Renal cortex interstitium (tissue), 11 donors: Measurements from ENCODE around the gene FAM118B. TPM values are rescaled to one million over a fixed set of nuclear protein-coding genes. Genes with fewer than 3 reads are reported as not detected.

Experiments used
- DNase-seq, 11 donors: peaks; one replicate each; pipeline ENCODE4 v3.0.0-alpha.2; 2013; ENCODE audit warnings: low read depth in 9 of 11, low spot score in 4 of 11; ENCODE audit errors: extremely low read depth in 1 of 11
- polyA plus RNA-seq, 3 donors: library from polyadenylated mRNA; unstranded; fragments of 120-200 nt; gene quantifications; one replicate each; pipeline ENCODE4 v1.2.1, GENCODE V29; 2013; ENCODE audit not compliant: insufficient read length in 3 of 3

FAM118B gene
- polyA plus RNA-seq, 3 donors: 26.1 to 31.6 (median 27.7) TPM

DNA sequence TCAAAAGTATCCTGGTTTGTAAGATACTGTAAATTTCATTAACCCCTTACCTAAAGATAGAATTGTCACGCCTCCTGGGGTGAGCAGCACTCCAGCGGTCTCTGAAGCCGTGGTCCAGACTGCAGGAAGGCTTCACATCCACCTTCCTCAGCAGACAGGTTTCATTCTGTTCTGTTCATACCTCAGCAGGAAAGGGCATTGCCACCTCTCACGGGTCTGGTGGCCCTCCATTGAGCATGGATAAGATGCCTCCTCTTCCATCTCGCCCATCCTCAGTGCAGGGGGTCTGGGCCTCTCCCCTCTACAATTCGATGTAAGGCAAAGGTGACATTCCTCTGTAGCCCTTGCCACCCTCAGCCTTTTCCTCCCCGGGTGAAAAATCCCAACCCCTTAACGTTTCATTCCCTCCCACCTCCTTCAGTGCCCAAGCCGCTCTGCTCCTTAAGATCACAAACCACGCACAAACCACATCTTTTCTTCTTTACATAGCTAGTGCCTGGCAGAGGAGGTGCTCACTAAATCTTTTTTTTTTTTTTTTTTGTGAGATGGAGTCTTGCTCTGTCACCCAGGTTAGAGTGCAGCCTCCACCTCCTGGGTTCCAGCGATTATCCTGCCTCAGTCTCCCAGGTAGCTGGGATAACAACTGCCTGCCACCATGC is 28.7 kb upstream of the FAM118B start:
- no peak for DNase-seq

DNA sequence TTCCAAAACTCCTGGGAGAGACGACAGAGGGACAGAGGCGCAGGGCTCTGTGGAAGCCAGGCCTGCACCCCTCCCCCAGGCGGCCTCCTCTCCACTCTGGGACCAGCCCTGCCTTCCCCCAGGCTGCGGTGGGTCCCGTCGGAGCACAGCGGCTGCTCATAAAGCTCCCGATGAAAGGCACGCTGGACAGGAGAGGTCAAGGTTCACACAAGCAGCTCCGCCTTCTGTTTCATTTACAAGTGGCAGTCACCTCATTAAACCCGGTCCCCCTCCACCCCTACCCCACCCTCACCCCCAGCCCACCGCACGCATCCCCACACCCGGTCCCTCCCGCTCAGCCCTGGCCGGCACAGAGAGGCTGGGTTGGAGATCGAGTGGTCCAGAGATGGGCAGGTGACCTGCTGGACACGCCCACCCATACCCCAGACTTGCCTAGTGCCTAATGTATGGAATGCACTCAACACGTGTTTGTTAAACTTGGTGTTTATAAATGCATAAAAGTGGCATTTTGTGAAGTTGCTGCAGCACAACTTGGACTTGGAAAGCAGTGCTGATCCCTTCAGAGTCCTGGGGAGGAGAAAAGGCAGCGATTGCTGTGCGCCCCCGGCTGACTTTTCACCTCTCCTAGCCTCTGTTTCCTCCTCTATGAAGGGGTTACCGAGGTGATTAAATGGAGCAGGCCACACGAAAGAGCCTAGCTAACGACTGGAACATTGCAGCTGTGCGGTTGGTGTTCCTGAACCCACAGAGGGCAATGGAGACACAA is 26.1 kb upstream of the FAM118B start:
- DNase-seq: peak in 1 of 11 donors; percentile 27

DNA sequence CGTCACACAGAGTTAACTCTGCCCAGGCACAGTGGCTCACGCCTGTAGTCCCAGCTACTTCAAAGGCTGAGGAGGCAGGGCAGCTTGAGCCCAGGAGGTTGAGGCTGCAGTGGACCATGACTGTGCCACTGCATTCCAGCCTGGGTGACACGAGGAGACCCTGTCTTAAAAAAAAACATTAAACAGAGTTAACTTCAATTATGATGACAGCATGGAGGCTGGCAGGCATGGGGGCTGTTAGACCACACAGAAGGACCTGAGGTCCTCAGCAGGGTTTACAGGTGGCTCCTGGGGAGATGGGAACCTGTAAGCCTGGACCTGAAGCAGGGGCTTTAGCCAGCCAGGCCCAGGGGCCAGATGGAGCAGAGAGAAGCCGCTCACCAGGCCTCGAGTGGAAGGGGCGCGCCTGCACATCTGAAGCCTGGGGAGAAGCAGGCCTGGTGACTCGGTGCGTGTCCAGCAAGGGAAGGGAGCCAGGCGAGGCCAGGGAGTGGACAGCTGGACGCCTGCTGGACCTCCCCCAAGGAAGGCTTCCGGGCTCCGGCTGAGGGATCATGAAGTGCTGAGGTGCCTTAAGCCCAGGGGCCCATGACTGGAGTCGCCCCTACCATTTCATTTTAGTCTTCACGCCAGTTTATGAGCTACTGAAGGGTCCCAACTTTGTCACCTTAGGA is 25.4 kb upstream of the FAM118B start:
- peak in 3 of 11 donors; percentile 34 to 57 (median 49) for DNase-seq

DNA sequence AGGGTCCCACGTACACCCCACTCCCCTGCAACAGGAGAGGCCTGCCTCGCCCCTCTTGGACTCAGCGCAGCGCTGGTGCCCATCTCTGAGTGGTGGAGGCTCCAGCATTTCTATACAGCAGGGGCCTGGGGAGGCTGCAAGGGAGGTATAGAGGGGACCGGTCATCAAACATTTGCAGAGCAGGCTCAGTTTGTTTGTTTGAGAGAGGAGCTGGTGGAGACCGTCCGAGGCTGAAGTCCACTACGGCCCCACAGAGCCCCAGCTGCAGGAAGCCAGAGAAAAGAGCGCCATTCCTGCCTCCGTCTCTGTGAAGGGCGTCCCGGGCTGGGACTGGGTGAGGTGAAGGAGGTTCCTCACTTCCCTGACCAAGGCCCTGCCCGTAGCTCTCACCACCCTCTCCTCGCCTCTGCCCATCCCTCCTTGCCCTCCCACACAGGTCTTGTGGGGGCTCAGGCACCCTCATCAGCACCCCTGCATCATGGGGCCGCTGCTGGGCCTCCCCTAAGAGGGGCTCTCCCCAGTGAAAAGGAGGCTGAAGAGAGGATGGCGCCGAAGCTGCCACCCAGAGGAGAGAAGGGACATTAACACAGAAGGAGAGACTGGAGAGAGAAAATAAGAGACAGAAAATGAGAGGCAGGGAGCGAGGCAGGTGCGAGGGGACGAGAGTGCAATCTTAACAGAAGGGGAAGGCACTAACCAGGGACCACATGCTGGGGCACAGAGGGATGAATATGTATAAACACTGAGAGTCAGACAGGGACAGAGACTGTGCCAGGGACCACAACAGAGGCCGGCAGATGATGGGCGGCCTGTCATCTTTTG is 24.7 kb upstream of the FAM118B start:
- no peak for DNase-seq

DNA sequence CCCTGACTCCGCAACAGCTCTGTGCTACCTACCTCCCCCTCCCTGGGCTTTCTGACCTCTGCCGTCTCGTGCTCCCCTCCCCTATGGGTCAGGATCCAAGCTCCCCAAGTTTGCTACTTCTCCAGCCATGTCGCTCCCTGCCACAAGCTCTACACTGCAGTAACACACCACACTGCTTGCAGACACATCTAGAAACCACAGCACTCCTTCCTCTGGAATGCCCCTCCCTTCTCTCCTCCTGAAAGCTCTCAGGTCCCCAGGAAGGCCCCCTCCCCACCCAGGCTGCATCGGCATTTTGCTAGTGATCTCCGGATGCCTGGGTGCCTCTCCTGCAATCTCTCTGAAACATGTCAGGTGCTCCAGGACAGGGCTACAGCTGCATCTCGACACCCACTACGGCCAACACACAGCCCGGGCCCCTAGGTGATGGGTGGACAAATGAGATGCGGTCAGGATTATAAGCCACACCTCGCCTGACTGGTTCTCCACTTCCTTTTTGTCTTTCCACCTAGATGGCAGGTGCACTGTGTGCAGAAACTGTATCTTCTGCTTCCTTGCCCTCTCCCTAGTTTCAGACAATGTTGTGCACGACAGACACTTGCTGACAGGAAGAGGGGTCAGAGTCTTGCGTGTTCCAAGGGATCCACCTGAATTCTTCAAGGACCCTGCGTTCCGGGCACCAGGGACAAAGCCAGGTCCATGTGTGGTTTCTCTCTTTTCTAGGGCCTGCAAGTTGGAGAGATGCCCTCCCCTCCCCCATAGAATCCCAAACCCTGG is 23.1 kb upstream of the FAM118B start:
- DNase-seq: no peak

DNA sequence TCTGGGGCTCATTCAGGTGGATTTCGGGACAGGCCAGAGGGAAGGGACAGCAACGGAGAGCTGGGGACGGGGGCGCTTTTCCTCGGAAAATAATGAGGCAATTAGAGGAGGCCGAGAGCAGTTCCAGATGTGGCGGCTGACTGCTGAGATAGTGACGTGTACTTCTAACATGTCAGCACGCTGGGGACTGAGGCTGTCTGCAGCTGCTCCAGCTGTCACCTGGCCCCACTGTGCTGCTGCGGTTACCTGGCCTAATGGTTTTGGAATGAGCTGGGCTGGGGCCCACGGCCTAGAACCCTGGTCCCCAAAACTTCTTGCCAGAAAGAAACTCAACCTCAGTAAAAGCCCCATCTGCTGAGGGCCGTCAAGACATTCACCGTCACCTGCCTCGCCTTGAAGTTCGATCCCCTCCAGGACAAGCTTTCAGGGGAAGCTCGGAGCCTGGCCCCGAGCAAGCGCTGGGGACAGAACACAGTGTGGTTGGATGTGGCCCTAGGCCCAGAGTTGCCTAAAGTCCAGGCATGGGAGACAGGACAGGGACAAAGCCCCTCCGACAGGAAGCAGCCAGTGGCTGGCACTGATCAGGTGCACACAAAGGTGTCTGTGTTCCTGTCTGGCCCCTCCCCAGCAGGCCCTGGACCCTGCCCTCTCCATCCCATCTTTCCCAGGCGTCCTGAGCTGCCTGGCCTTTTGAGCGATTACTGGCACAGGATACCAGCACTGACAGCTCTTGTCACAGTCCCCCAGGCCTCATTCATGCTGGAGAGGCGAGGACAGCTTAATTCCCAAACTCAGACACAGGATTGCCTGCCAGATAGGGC is 22.3 kb upstream of the FAM118B start:
- DNase-seq: no peak

DNA sequence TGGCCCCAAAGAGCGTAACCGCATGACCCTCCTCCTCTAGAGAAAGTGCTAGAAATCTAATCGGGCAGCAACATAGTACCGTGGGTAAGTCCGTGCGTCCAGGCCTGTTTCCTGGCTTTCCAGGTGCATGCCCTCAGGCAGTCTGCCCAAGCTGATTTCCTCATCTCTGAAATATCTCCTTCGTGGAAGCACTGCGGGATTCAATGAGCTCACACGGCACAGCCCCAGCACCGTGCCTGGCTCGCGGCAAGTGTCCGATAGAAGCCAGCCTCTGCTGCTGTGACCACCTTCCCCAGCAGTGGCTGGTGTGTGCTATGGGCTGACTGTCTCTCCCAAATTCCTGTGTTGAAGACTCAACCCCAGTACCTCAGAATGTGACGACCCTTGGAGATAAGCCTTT is 20.8 kb upstream of the FAM118B start:
- DNase-seq: no peak

DNA sequence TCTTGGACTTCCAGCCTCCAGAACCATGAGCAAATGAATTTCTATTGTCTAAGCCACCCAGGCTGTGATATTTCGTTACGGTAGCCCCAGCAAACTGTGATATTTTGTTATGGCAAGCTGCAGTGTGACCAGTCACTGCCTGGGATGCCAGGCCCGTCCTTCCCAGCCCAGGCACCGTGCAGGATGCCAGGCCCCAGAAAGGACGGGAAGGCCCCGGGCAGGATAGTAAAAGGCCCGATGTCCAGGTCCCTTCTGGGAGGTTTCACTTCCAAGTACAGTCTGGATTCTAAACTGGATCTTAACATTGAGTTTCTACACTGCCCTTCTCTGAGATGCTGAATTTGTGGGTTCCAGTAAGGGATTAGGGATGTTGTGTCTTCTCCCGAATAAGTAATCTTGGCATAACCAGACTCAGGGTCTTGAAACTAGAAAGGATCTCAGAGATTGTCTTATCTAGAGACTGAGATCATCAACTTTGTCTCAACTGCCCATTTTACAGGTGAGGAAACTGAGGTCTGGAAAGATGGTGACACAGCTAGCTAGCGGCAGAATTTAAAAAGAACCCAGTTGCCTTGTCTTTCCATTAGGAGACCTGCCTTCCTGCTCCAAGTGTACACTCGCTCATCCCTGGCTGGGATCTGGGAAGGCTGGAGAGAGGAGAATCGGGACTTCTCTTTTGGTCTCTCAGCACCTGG is 20.1 kb upstream of the FAM118B start:
- DNase-seq: no peak

DNA sequence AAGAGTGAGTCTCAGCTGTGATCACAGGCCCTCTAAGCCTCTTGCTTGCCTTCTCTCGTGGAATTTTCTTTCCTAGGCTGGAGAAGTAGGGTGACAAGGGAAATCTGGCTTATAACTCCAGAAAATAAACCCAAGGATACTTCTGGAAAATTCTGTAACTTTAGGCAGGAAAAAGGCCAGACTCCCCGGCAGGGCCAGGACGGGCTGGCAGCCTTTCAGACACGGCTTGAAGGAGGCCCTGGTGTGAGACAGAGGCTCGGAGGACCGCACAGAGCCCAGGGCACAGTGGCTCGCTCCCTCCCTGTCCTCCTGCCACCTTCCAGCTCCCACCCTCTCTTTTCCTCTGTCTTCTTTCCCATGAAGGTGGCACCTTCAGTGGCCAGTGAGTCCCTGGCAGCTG is 19.2 kb upstream of the FAM118B start:
- DNase-seq: no peak

DNA sequence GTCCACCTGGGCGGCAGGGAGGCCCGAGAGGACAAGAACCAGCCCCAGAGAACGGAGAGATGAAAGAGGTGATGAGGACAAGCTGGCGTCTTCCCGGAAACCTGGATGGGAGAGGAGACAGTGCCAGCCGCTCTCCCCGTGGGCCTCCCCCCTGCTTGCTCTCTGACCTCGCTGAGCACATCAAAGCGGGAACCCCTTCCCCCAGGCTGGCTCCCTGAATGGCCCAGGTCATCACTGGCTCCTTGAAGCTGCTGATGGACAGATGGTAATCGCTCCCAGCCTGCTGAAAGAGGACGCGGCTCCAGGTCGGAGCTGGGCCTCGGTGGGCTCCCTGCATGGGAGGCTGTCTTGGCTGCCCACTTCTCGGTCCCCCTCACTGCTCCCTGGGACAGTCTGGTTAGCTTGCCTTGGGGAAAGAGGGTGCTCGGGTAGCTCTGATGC is 18.5 kb upstream of the FAM118B start:
- DNase-seq: no peak

DNA sequence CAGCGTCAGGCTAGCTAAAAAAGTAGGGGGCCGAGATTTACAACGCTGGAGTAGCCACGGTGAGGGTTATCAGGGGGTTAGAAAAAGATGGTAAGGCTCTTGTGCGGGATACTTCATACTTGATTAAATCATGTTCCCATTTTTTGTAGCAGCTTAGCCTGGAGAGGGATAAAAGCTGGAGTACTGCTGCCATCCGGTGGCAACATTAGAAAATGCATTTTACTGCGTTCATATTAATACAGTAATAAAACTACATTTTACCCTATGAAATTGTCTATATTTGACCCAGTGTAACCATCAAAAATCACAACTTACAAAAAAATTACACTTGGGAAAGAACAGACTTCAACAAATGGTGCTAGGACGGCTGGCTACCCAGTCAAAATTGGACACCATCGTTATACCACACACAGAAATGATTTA is 17.4 kb upstream of the FAM118B start:
- DNase-seq: peak in 3 of 11 donors; percentile 38 to 41 (median 40)

DNA sequence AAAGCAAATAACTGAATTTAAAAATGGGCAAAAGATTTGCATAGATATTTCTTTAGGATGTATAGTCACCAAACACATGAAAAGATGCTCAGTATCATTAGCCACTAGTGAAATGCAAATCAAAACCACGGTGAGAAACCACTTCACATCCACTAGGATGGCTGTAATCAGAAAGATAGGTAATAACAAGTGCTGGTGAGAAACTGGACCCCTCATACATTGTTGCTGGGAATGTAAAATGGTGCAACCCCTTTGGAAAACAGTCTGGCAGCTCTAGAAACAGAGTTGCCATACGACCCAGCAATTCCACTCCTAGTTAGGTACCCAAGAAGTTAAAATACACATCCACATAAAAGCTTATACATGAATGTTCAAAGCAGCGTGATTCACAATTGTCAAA is 16.5 kb upstream of the FAM118B start:
- DNase-seq: no peak

DNA sequence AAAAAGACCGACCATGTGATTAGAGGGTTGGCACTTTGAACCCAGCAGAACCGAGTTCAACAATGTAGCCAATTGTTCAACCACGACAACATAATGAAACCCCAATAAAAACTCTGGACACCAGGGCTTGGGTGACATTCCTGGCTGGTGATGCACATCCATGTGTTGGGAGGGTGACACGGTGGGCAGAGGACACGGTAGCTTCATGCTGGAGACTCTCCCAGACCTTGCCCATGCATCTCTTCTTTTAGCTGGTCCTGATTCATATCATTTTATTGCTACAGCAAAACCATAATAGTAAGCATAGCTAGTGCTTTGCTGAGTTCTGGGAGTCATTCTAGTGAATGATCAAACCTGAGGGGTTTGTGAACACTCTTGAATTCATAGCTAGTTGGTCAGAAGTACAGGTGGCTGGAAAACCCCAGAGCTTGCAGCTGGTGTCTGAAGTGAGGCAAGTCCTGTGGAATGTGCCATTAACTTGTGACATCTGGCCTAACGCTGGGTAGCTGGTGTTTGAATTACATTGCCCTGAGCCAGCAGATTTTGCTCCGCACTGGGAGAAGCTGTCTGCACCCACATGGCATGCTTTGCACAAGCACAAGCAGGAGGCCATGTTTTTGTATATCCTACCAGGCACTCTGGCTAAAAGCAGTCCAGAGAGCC is 14.2 kb upstream of the FAM118B start:
- DNase-seq: no peak

DNA sequence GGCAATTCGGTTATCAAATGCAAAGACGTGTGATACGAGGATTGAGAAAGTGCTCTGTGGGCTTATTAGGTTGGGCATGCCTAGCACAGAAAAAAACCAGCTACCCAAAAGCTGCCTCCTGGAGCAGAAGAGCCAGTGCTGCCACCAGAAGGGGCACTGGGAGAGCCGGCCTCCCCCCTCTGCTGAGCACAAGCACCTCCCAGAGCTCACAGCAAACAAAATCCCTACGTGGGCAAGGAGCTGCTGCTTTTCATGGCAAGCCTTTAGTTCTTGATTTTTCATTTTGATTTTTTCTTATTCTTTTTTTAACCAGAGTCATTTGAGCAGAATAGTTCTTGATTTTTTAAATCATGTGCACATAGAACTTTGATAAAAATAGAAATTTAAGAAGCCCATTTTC is 12.9 kb upstream of the FAM118B start:
- no peak for DNase-seq

DNA sequence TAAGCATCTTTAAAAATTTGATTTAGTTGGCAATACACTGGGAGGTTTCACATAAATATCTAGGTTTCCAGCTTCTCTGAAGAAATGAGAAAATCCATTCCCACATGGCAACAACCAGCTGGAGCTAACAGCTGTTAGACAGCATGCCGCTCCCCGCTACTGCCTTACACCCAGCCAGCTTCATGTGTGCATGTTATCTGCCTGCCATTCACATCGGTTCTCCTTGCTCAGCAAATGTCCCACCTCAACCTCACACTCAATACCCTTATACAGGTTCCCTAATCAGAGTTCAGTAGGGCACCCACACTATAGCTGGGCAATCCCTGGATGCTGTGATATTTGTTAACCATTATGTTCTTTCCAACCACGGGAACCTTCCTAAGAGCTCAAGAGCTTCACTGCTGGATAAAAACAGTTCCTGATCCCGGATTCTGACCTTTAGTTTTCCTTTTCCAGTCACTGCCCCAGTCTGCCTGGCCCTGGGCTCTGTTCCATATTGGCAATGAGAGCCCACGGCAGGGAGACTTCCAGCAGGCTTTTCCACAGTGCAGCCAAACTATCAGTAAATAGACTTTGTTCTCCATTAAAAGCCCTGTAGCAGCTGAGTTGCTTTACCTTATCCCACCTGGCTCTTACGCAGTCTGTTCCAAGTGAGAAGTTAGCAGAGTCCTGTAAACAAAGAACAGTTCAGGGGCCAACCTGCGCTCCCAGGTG is 8.8 kb upstream of the FAM118B start:
- DNase-seq: no peak

DNA sequence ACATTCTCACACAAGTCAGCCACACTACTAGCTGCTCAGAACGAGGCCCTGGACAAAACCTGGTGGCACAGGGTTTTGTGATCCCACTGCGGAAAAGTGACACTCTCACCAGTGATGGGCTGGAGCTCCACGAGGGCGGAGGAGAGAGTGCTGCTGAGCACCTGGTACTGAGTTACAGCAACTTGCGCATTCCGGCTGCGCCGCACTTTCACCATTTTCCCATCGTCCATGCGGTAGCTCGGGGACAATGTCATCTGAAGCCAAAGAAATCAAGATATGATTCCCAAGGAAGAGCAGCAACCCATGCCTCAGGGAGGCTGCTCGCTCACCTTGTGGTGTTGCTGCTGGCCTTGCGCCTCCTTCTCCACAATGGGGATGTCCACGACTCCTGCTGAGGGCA is 6.2 kb upstream of the FAM118B start:
- no peak for DNase-seq
